B cell (primary cell): ENCODE measurements around the gene KCNJ10. TPM values are rescaled to one million over a fixed set of nuclear protein-coding genes. Genes with fewer than 3 reads are reported as not detected.

Experiments used
- ATAC-seq: fragments of 200-7000 bp; cut with Tn5 transposase; one replicate; pipeline ENCODE4 v1.10.0; 2021; ENCODE audit warnings: low read depth, mild to moderate bottlenecking, moderate number of reproducible peaks, moderate library complexity
- CTCF ChIA-PET: fragments of 350-600 bp; sonication (Branson Sonifier 250); formaldehyde crosslinking; loops from one replicate; lab custom pipeline; 2021; ENCODE audit warnings: antibody characterized with exemption, inconsistent platforms; lab: Charles Lee
- POLR2A ChIA-PET: fragments of 350-600 bp; sonication (Branson Sonifier 250); formaldehyde crosslinking; loops from one replicate; lab custom pipeline; 2021; ENCODE audit warnings: antibody characterized with exemption; lab: Charles Lee
- DNase-seq: peaks from one replicate; pipeline ENCODE4 v3.0.0; 2013
- H2AFZ ChIP-seq: 2 replicates; pipeline ENCODE4 v1.6.1; 2012; ENCODE audit warnings: mild to moderate bottlenecking, low read depth, low read length; ENCODE audit not compliant: insufficient read depth, poor library complexity, severe bottlenecking
- H3K27ac ChIP-seq, 2 donors: 1 replicate in 1 of 2; 2 replicates in 1 of 2; pipeline ENCODE4 v1.5.1; 2012 to 2013; ENCODE audit warnings: low read length in 2 of 2, mild to moderate bottlenecking in 2 of 2, moderate library complexity in 1 of 2
- H3K27me3 ChIP-seq, 4 experiments: fragments of 200-600 bp in 1 of 4; sonication (generic) in 1 of 4; replicated peaks in 1 of 4; 1 replicate in 2 of 4; 2 replicates in 2 of 4; pipeline versions ENCODE4 v1.6.1 to v1.7.0; 2013 to 2016; ENCODE audit warnings: low read length in 3 of 4, mild to moderate bottlenecking in 2 of 4, mixed read lengths in 1 of 4, moderate library complexity in 1 of 4; ENCODE audit not compliant: insufficient read depth in 4 of 4, control insufficient read depth in 3 of 4; ENCODE audit errors: control extremely low read depth in 1 of 4
- H3K36me3 ChIP-seq, 2 experiments: replicated peaks in 1 of 2; 1 replicate in 1 of 2; 2 replicates in 1 of 2; pipeline versions ENCODE4 v1.6.1 to v1.7.1; 2013; ENCODE audit warnings: low read length in 1 of 2; ENCODE audit not compliant: insufficient read depth in 2 of 2, control insufficient read depth in 1 of 2; ENCODE audit errors: control extremely low read depth in 1 of 2, extremely low read depth in 1 of 2
- H3K4me1 ChIP-seq, 2 donors: fragments of 200-600 bp in 1 of 2; sonication (generic) in 1 of 2; 1 replicate in 1 of 2; 2 replicates in 1 of 2; pipeline versions ENCODE4 v1.5.1 to v1.6.1; 2013 to 2017; ENCODE audit warnings: low read length in 2 of 2; ENCODE audit not compliant: control insufficient read depth in 2 of 2, insufficient read depth in 2 of 2
- H3K4me2 ChIP-seq: replicated peaks from 2 replicates; pipeline ENCODE3; 2012; ENCODE audit warnings: mild to moderate bottlenecking, low read depth, low read length; ENCODE audit not compliant: poor library complexity, severe bottlenecking
- H3K4me3 ChIP-seq, 5 experiments: fragments of 200-600 bp in 1 of 5; sonication (generic) in 1 of 5; 1 replicate in 3 of 5; 2 replicates in 2 of 5; pipeline versions ENCODE4 v1.5.1 to v1.7.0; 2011 to 2016; ENCODE audit warnings: low read length in 4 of 5, mild to moderate bottlenecking in 4 of 5, low read depth in 2 of 5, control low read depth in 1 of 5, moderate library complexity in 1 of 5; ENCODE audit not compliant: insufficient read depth in 1 of 5; ENCODE audit errors: control extremely low read depth in 1 of 5, extremely low read depth in 1 of 5
- H3K79me2 ChIP-seq: fragments of 200-600 bp; sonication (generic); one replicate; pipeline ENCODE4 v1.6.0; 2016; ENCODE audit warnings: low read length; ENCODE audit not compliant: control insufficient read depth, insufficient read depth
- H3K9ac ChIP-seq: fragments of 200-600 bp; sonication (generic); 2 replicates; pipeline ENCODE4 v1.6.1; 2017; ENCODE audit warnings: mild to moderate bottlenecking, low read length, moderate library complexity
- H3K9me3 ChIP-seq, 3 donors: one replicate each; pipeline versions ENCODE4 v1.6.1 to v1.7.1; 2013; ENCODE audit warnings: low read length in 2 of 3; ENCODE audit not compliant: control insufficient read depth in 2 of 3, insufficient read depth in 1 of 3; ENCODE audit errors: control extremely low read depth in 1 of 3
- H4K20me1 ChIP-seq: 2 replicates; pipeline ENCODE4 v1.6.0; 2012; ENCODE audit warnings: mild to moderate bottlenecking, low read length; ENCODE audit not compliant: insufficient read depth, control insufficient read depth, poor library complexity, severe bottlenecking
- H3K27ac Mint-ChIP-seq: one replicate; pipeline ENCODE4 v1.8.0; 2021; ENCODE audit warnings: mixed read lengths
- H3K27me3 Mint-ChIP-seq: one replicate; pipeline ENCODE4 v1.8.0; 2021; ENCODE audit warnings: mixed read lengths
- H3K4me1 Mint-ChIP-seq: one replicate; pipeline ENCODE4 v1.8.0; 2021; ENCODE audit warnings: mixed read lengths
- H3K4me3 Mint-ChIP-seq: one replicate; pipeline ENCODE4 v1.8.0; 2021; ENCODE audit warnings: mixed read lengths
- H3K9me3 Mint-ChIP-seq: one replicate; pipeline ENCODE4 v1.8.0; 2022; ENCODE audit warnings: mixed read lengths; ENCODE audit not compliant: insufficient read depth
- CTCF ChIP-seq: fragments of 200-600 bp; IDR thresholded peaks from one replicate; pipeline ENCODE4 v1.8.0; 2022; ENCODE audit warnings: antibody characterized with exemption, mild to moderate bottlenecking
- EZH2 ChIP-seq: IDR thresholded peaks from 2 replicates; pipeline ENCODE4 v1.6.1; 2012; ENCODE audit warnings: borderline replicate concordance, low read depth, mild to moderate bottlenecking, moderate library complexity, low read length; ENCODE audit not compliant: insufficient read depth, poor library complexity, severe bottlenecking
- WGBS: methylation state at CpG from one replicate; pipeline ENCODE4 v1.1.5; 2013; ENCODE audit warnings: missing lambda C conversion rate; ENCODE audit not compliant: insufficient coverage; 5-methylcytosine and 5-hydroxymethylcytosine counted together
- intact Hi-C: fragments of 100-400 bp; cut with micrococcal nuclease; formaldehyde crosslinking; loops from one replicate; pipeline ENCODE4 v1.10.0; 2022
- polyA plus RNA-seq: library from polyadenylated mRNA; depleted of rRNA; stranded (reverse); fragments of >200 nt; gene quantifications from 2 replicates; pipeline ENCODE4 v1.2.3, GENCODE V29; 2012
- total RNA-seq, 2 donors: library from RNA; stranded (reverse); fragments of 120-200 nt in 1 of 2; gene quantifications; 1 replicate in 1 of 2; 2 replicates in 1 of 2; pipeline versions ENCODE4 v1.2.3 to v1.2.4, GENCODE V29; 2013 to 2022

KCNJ10 gene
- total and polyA plus RNA-seq, 2 donors (not counting 1 experiment from before 2014, with no cell fraction given), result not detected

DNA sequence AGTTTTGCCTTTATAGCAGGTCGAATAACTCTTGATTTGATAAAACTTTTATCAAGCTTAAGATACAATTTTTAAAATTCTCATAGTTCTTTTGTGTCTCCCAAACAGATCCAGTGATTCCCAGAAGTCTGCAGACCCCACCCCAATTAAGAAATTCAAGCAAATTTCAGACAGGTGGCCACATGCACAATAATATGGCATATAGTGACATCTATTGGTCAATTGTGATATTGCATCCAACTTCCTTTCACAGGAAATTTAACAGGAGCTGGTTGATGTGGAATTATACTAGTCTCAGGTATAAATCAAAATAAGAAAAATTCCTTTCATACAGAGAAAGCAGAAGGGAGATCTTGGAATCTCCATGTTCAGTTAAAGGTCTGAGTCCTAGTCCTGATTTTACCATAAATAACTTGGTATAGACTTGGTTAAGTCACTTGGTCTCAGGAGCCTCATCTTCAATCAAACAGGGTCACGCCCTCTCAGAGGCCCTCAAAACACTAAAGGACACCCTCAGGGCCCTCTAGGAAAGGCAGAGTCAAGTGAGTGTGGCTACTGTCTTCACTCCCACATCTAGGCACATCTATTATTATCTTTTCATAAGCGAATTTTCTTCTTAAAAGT, 62.3 kb downstream of the KCNJ10 start:
- ATAC-seq (no peak), DNase-seq (peak; percentile 69)
- Mint-ChIP-seq H3K9me3 (no peaks in the 10 kb centered on the region), H3K4me3 (no peak overlapping the region), H3K27me3 (peaks cover 21% of the 10 kb centered on the region), H3K27ac (no peak overlapping the region), H3K4me1 (no peaks in the 10 kb centered on the region)
- 77% methylated on average over 2 of the region's 3 CpGs for WGBS
- Histone ChIP-seq H3K27me3 (peaks cover 0 to 7% (median 0%) of the 10 kb centered on the region in 4 experiments), H3K79me2 (no peaks in the 10 kb centered on the region), H2AFZ (no peak overlapping the region), H3K4me1 (no peaks in the 10 kb centered on the region), H3K4me2 (no peak overlapping the region), H3K36me3 (no peaks in the 10 kb centered on the region), H3K9me3 (no peaks in the 10 kb centered on the region), H3K4me3 (no peak overlapping the region), H3K27ac (no peak overlapping the region), H4K20me1 (no peaks in the 10 kb centered on the region), H3K9ac (no peak overlapping the region)
- TF ChIP-seq CTCF (peak; percentile 93), EZH2 (no peak)
- ChIA-PET POLR2A (no interaction called here), CTCF (interaction anchor here (0.6 to 11.2 kb wide), 53 partner anchors 9 to 876 kb away, joined by 3 to 252 read pairs (median 5); partner anchors contain the start of genes FCRL6, IGSF9, PIGM and TAGLN2)
- intact Hi-C loops, result loop anchor here (1.0 to 2.0 kb wide), 6 partner anchors 23 to 875 kb away; partner anchors contain the start of genes DUSP23 and PIGM

GRCh38 chr1:160006312-160006940, 63.5 kb downstream of the KCNJ10 start:
- peak; percentile 84 for ATAC-seq
- intact Hi-C loops, result loop anchor here (1.0 to 2.0 kb wide), 4 partner anchors 24 to 874 kb away; partner anchors contain the start of gene PIGM
- DNase-seq, result peak; percentile 83
- peak; percentile 91 for TF ChIP-seq CTCF
- TF ChIP-seq EZH2, result no peak
- Histone ChIP-seq H3K79me2 (no peaks in the 10 kb centered on the region), H3K4me1 (no peaks in the 10 kb centered on the region), H3K4me2 (no peak overlapping the region), H3K9ac (no peak overlapping the region), H4K20me1 (no peaks in the 10 kb centered on the region), H3K36me3 (no peaks in the 10 kb centered on the region), H3K4me3 (no peak overlapping the region), H3K27ac (no peak overlapping the region), H3K27me3 (peaks cover 0 to 7% (median 0%) of the 10 kb centered on the region in 4 experiments), H3K9me3 (no peaks in the 10 kb centered on the region), H2AFZ (no peak overlapping the region)
- peaks cover 15% of the 10 kb centered on the region for H3K27me3 Mint-ChIP-seq
- H3K27ac Mint-ChIP-seq, result no peak overlapping the region
- 0% methylated on average over 2 of the region's 5 CpGs for WGBS
- POLR2A ChIA-PET, result interaction anchor here (0.6 kb wide), 1 partner anchor 139 kb away, joined by 4 read pairs; no protein-coding TSS in a partner anchor
- H3K4me3 Mint-ChIP-seq, result no peak overlapping the region
- H3K9me3 Mint-ChIP-seq, result no peaks in the 10 kb centered on the region
- CTCF ChIA-PET, result interaction anchor here (0.6 to 11.2 kb wide), 42 partner anchors 10 to 873 kb away, joined by 3 to 252 read pairs (median 5); partner anchors contain the start of genes DUSP23, FCRL6 and TAGLN2
- H3K4me1 Mint-ChIP-seq, result no peaks in the 10 kb centered on the region
